GM19467 (cell line): ENCODE results near the gene C2orf15.
"Not testable (repeated sequence)": the region's sequence is repeated elsewhere in the genome, so short reads cannot be mapped to it uniquely, and the experiment has no call there.

Experiments used
- ATAC-seq: cut with Tn5 transposase; IDR thresholded peaks from one replicate; pipeline ENCODE4 v1.9.1; 2021; ENCODE audit warnings: mild to moderate bottlenecking, moderate library complexity; ENCODE audit not compliant: unreplicated experiment

C2orf15 gene

DNA sequence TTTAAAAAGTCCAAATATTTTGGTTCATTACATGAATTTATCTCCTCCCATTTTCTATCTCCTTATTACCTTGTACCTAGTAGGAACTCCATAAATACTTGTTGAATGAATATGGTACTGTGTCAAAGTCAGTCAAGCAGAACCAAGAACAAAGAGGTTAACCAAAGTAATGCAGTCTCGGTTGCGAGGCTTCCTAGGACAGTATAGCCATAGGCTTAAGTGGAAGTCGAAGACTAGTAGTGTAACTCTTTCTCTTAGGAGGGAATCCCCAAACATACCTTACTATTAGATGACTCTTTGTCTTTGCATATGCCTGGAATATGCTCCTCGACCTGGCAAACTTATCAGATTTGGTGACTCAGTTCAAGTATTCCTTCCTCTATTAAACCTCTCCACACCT lies 18.1 kb downstream of the C2orf15 start:
- ATAC-seq = no peak

DNA sequence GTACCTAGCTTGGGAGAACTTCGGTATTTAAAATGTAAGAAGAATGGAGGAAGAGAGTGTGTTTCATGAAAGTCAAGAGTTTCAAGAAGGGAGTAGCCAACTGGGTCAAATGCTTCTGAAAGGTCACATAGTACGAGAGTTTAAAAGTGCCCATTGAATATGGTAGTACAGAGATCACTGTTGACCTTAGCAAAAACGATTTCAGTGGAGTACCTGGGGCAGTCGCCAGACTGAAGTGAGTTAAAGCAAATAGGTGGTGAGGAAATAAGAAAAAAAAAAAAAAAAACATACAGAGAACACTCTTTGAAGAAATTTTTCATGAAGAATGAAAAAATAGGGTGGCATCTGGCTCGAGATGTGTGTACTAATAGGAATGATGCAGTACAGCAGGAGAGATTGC lies 24.7 kb downstream of the C2orf15 start:
- no peak for ATAC-seq

GRCh38 chr2:99169534-99169933 lies 28.0 kb downstream of the C2orf15 start:
- ATAC-seq = no peak

- no peak for ATAC-seq
Measured at GRCh38 chr2:99171377-99172140, 30.1 kb downstream of the C2orf15 start.

- peak; percentile 88 for ATAC-seq
Measured at GRCh38 chr2:99180755-99181623, 39.5 kb downstream of the C2orf15 start, which contains the start of the genes MITD1 and MRPL30. Gene MITD1 (minus strand): TSS chr2:99181058. CDS start chr2:99180981, 77 bp downstream. Gene MRPL30 (plus strand): TSS chr2:99181184. CDS start chr2:99186204, 5,020 bp downstream.

GRCh38 chr2:99181624-99182000 lies 40.1 kb downstream of the C2orf15 start:
- no peak for ATAC-seq

DNA sequence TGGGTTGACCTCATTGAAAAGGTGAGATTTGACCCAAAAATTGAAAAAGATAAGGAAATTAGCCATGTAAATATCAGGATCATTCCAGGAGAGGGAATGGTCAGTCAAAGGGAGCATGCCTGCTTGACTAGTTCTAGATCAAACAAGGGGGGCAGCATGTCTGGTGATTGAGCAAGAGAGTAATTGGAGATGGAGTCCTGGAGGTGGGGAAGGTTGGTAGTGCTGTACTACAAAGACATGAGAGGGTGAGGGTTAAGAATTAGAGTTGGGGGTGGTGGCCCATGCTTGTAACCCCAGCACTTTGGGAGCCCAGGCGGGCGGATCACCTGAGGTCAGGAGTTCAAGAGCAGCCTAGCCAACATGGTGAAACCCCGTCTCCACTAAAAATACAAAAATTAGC lies 41.5 kb downstream of the C2orf15 start:
- no peak for ATAC-seq

- no peak for ATAC-seq
Measured at GRCh38 chr2:99184811-99185210, 43.3 kb downstream of the C2orf15 start.

DNA sequence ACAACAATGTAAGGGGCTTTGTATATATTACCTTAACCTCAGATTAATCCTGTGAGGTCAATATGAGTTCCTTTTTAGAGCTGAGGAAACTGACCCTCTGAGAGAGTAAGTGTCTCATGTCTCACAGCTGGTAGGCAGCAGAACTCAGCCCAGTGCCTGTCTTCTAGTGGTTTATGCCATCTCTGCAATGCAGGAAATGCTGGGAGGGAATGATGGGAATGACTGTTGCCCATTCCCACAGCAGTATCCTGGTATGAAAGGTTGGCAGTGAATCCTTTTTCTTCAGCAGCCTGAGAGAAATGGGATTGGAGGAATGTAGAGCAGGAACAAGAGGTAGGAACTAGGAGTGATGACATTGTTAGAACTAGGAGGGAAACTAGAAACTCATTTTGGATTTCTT lies 45.5 kb downstream of the C2orf15 start:
- no peak for ATAC-seq

GRCh38 chr2:99188357-99188756 lies 46.9 kb downstream of the C2orf15 start:
- ATAC-seq = no peak

- ATAC-seq = no peak
Measured at GRCh38 chr2:99190548-99190947, 49.0 kb downstream of the C2orf15 start.

- ATAC-seq = not testable (repeated sequence)
Measured at GRCh38 chr2:99192364-99192763, 50.9 kb downstream of the C2orf15 start.

GRCh38 chr2:99198103-99198841 lies 56.8 kb downstream of the C2orf15 start:
- no peak for ATAC-seq

GRCh38 chr2:99200076-99200800 lies 58.7 kb downstream of the C2orf15 start:
- no peak for ATAC-seq
